Endothelial cell of umbilical vein (primary cell): ENCODE measurements around the gene PMAIP1. TPM values are rescaled to one million over a fixed set of nuclear protein-coding genes. Genes with fewer than 3 reads are reported as not detected.

Experiments used
- BruUV-seq: library from RNA; stranded (reverse); fragments of 400-500 nt; replicated peaks from 2 replicates; lab custom pipeline; 2021; lab: Mats Ljungman, UMichigan
- CTCF ChIA-PET: fragments of 300-600, 350-600 bp; sonication (Branson Sonifier 250); formaldehyde crosslinking; loops from one replicate; lab custom pipeline; 2021; ENCODE audit warnings: antibody characterized with exemption, inconsistent platforms; lab: Charles Lee
- POLR2A ChIA-PET: fragments of 300-600, 350-600 bp; sonication (Branson Sonifier 250); formaldehyde crosslinking; loops from one replicate; lab custom pipeline; 2021; ENCODE audit warnings: antibody characterized with exemption, inconsistent platforms; lab: Charles Lee
- DNase-seq: peaks from one replicate; pipeline ENCODE4 v3.0.0-alpha.2; 2011; ENCODE audit warnings: low read depth, low spot score
- FAIRE-seq: peaks from 2 replicates; lab custom pipeline; 2011; peaks lifted over from hg19 to GRCh38; lab: Jason Lieb, UNC
- H2AFZ ChIP-seq: 2 replicates; pipeline ENCODE4 v1.6.0; 2012; ENCODE audit warnings: low read depth, low read length, control low read depth, inconsistent platforms
- H3K27ac ChIP-seq: 2 replicates; pipeline ENCODE4 v1.5.1; 2011; ENCODE audit warnings: low read depth, mild to moderate bottlenecking, control low read depth, low read length, moderate library complexity; ENCODE audit not compliant: insufficient read depth
- H3K27me3 ChIP-seq, 2 experiments: 2 replicates each; pipeline versions ENCODE4 v1.6.0 to v1.6.1; 2011; ENCODE audit warnings: low read length in 2 of 2, mixed read lengths in 1 of 2; ENCODE audit not compliant: control insufficient read depth in 2 of 2, insufficient read depth in 2 of 2
- H3K36me3 ChIP-seq, 2 experiments: 2 replicates in 1 of 2; 3 replicates in 1 of 2; pipeline ENCODE4 v1.5.1; 2011; ENCODE audit warnings: low read length in 2 of 2, mild to moderate bottlenecking in 1 of 2, moderate library complexity in 1 of 2; ENCODE audit not compliant: control insufficient read depth in 2 of 2, insufficient read depth in 2 of 2; ENCODE audit errors: extremely low read depth in 1 of 2
- H3K4me1 ChIP-seq: 3 replicates; pipeline ENCODE4 v1.5.1; 2011; ENCODE audit warnings: mild to moderate bottlenecking, low read length; ENCODE audit not compliant: control insufficient read depth, insufficient read depth; ENCODE audit errors: extremely low read depth
- H3K4me2 ChIP-seq: 2 replicates; pipeline ENCODE4 v1.6.1; 2011; ENCODE audit warnings: low read length, control low read depth, mixed read lengths; ENCODE audit not compliant: insufficient read depth
- H3K4me3 ChIP-seq, 3 experiments: fragments of 200-600 bp in 1 of 3; sonication (generic), shearing (Covaris generic) in 1 of 3; replicated peaks in 1 of 3; 2 replicates each; pipeline ENCODE4 v1.5.1; 2011 to 2016; ENCODE audit warnings: control low read depth in 3 of 3, low read length in 3 of 3, mild to moderate bottlenecking in 2 of 3, inconsistent platforms in 1 of 3, low read depth in 1 of 3, moderate library complexity in 1 of 3; ENCODE audit not compliant: insufficient read depth in 1 of 3
- H3K79me2 ChIP-seq: 2 replicates; pipeline ENCODE4 v1.6.0; 2012; ENCODE audit warnings: low read length, inconsistent platforms; ENCODE audit not compliant: control insufficient read depth, insufficient read depth
- H3K9ac ChIP-seq: replicated peaks from 2 replicates; pipeline ENCODE3; 2011; ENCODE audit warnings: low read length, control low read depth; ENCODE audit not compliant: insufficient read depth; ENCODE audit errors: extremely low read depth
- H3K9me1 ChIP-seq: replicated peaks from 3 replicates; pipeline ENCODE4 v1.6.0; 2011; ENCODE audit warnings: mild to moderate bottlenecking, low read length; ENCODE audit not compliant: control insufficient read depth, insufficient read depth; ENCODE audit errors: extremely low read depth
- H3K9me3 ChIP-seq: replicated peaks from 2 replicates; pipeline ENCODE4 v1.5.1; 2012; ENCODE audit warnings: low read length, inconsistent platforms; ENCODE audit not compliant: control insufficient read depth, insufficient read depth
- H4K20me1 ChIP-seq: replicated peaks from 2 replicates; pipeline ENCODE3; 2011; ENCODE audit warnings: mild to moderate bottlenecking, low read length; ENCODE audit not compliant: control insufficient read depth, insufficient read depth; ENCODE audit errors: extremely low read depth
- EZH2 ChIP-seq: IDR thresholded peaks from 2 replicates; pipeline ENCODE4 v1.6.1; 2012; ENCODE audit warnings: borderline replicate concordance, low read depth, mild to moderate bottlenecking, moderate library complexity, low read length, inconsistent platforms; ENCODE audit not compliant: severe bottlenecking
- FOS ChIP-seq: IDR thresholded peaks from 2 replicates; pipeline ENCODE4 v1.6.1; 2011; ENCODE audit warnings: mild to moderate bottlenecking, low read length, moderate library complexity, borderline replicate concordance; ENCODE audit not compliant: insufficient read depth
- GATA2 ChIP-seq: IDR thresholded peaks from 2 replicates; pipeline ENCODE4 v1.7.0; 2011; ENCODE audit warnings: low read depth, mild to moderate bottlenecking, moderate library complexity, mixed read lengths, low read length; ENCODE audit not compliant: insufficient read length, insufficient read depth
- JUN ChIP-seq: IDR thresholded peaks from 2 replicates; pipeline ENCODE4 v1.6.1; 2011; ENCODE audit warnings: borderline replicate concordance, low read depth; ENCODE audit not compliant: insufficient read length, insufficient read depth
- MYC ChIP-seq: IDR thresholded peaks from one replicate; pipeline ENCODE4 v1.6.1; 2011; ENCODE audit warnings: mild to moderate bottlenecking, low read depth, low read length
- POLR2A ChIP-seq: IDR thresholded peaks from 2 replicates; pipeline ENCODE4 v1.6.1; 2012; ENCODE audit warnings: low read depth, mild to moderate bottlenecking, control low read depth, low read length
- POLR2AphosphoS5 ChIP-seq: IDR thresholded peaks from 2 replicates; pipeline ENCODE4 v1.6.1; 2012; ENCODE audit warnings: low read depth, mild to moderate bottlenecking, control low read depth, low read length, moderate library complexity; ENCODE audit not compliant: insufficient read depth
- dilution Hi-C: fragments of 300-500 bp; cut with MboI; formaldehyde crosslinking; loops from one replicate; pipeline ENCODE4 v1.15.0; 2019; ENCODE audit warnings: low sequenced_read_pairs; ENCODE audit not compliant: extremely low pct_ligation_motif_present
- intact Hi-C: fragments of 100-400 bp; cut with micrococcal nuclease; formaldehyde crosslinking; loops from one replicate; pipeline ENCODE4 v1.10.0; 2022
- polyA plus RNA-seq, 4 experiments: library from polyadenylated mRNA; depleted of rRNA in 3 of 4; stranded (reverse) in 3 of 4; unstranded in 1 of 4; fragments of >200 nt; gene quantifications; 2 replicates each; pipeline versions ENCODE4 v1.2.1 to v1.2.3, GENCODE V29; 2011 to 2012; ENCODE audit warnings: missing spikeins in 1 of 4
- total RNA-seq: library from RNA; stranded (reverse); gene quantifications from 2 replicates; pipeline ENCODE4 v1.2.3, GENCODE V29; 2021
- TF ChIP-seq, protein P1 (sequence below), 2 donors: IDR thresholded peaks; 1 replicate in 1 of 2; 2 replicates in 1 of 2; pipeline ENCODE4 v1.5.1; 2011; ENCODE audit warnings: low read length in 2 of 2, mild to moderate bottlenecking in 2 of 2, moderate library complexity in 2 of 2, control low read depth in 1 of 2, inconsistent platforms in 1 of 2, low read depth in 1 of 2; ENCODE audit not compliant: insufficient read depth in 1 of 2; ENCODE audit errors: extremely low read depth in 1 of 2
- TF ChIP-seq, protein P2 (sequence below): IDR thresholded peaks from 2 replicates; pipeline ENCODE4 v1.6.1; 2011; ENCODE audit not compliant: insufficient read depth, insufficient read length

The PMAIP1 gene
- total and polyA plus RNA-seq, 2 donors (not counting 3 experiments of a cell fraction or from before 2014, with no cell fraction given): 7.6 to 11.9 TPM

DNA sequence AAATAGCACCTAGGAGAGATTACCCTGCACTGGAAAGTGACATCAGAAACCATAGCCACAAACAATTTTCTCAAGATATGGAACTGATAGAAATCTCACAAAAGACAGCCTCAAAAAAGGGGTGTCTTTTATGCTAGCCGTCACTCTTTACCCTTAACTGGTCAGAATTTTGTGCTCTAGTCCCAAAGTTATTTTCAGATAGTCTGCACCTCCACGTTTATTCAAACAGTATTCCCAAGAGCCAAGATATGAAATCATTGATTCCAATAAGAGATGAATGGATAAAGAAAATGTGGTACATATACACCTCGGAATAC, 23.5 kb upstream of the PMAIP1 start:
- Histone ChIP-seq H3K9ac (no peak overlapping the region), H3K36me3 (no peaks in the 10 kb centered on the region), H3K4me1 (peaks cover 25% of the 10 kb centered on the region), H3K4me2 (no peak overlapping the region), H3K9me1 (no peaks in the 10 kb centered on the region), H3K9me3 (no peaks in the 10 kb centered on the region), H3K79me2 (no peaks in the 10 kb centered on the region), H3K4me3 (no peak overlapping the region), H3K27me3 (no peaks in the 10 kb centered on the region), H4K20me1 (no peaks in the 10 kb centered on the region), H2AFZ (no peak overlapping the region), H3K27ac (no peak overlapping the region)
- dilution Hi-C loops (no loop called here), intact Hi-C loops (no loop called here)
- DNase-seq: no peak
- no peak for FAIRE-seq
- CTCF ChIA-PET: no interaction called here
- BruUV-seq: no TSS peak
- POLR2A ChIA-PET: no interaction called here
- TF ChIP-seq POLR2AphosphoS5 (no peak), FOS (no peak)
- TF ChIP-seq, protein P1, sequence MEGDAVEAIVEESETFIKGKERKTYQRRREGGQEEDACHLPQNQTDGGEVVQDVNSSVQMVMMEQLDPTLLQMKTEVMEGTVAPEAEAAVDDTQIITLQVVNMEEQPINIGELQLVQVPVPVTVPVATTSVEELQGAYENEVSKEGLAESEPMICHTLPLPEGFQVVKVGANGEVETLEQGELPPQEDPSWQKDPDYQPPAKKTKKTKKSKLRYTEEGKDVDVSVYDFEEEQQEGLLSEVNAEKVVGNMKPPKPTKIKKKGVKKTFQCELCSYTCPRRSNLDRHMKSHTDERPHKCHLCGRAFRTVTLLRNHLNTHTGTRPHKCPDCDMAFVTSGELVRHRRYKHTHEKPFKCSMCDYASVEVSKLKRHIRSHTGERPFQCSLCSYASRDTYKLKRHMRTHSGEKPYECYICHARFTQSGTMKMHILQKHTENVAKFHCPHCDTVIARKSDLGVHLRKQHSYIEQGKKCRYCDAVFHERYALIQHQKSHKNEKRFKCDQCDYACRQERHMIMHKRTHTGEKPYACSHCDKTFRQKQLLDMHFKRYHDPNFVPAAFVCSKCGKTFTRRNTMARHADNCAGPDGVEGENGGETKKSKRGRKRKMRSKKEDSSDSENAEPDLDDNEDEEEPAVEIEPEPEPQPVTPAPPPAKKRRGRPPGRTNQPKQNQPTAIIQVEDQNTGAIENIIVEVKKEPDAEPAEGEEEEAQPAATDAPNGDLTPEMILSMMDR (IDR thresholded peaks at IDR 0.05; ENCODE audit: extremely low read depth in 1 of 2, insufficient read depth in 1 of 2, low read depth in 1 of 2, low read length in 2 of 2): no peak

DNA sequence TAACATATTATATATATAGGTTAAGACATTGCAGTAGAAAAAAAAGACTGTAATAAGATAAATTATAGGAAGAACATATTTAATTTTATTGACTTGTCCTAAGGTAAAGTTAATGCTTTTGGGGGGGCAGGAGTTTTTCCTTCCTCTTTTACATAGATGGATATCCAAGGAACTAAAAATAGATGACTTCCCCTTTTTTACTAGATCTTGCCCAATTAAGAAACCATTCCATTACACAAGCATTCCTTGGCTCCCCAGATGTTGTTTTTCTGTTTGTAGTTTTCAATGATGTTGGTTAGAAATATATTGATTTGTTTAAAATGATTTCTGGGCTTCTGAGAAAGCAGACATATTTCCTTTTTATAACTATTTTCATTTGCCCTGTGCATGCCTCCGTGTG, 22.4 kb upstream of the PMAIP1 start:
- no peak overlapping the region for H2AFZ ChIP-seq
- no peaks in the 10 kb centered on the region for H3K27me3 ChIP-seq
- H3K4me1 ChIP-seq: peaks cover 36% of the 10 kb centered on the region
- H3K9ac ChIP-seq: no peak overlapping the region
- ChIA-PET CTCF (interaction anchor here (2.3 kb wide), 1 partner anchor 37 kb away, joined by 5 read pairs; no protein-coding TSS in a partner anchor), POLR2A (interaction anchor here (0.7 kb wide), 1 partner anchor 114 kb away, joined by 4 read pairs; no protein-coding TSS in a partner anchor)
- H3K9me1 ChIP-seq: no peaks in the 10 kb centered on the region
- H3K36me3 ChIP-seq: no peaks in the 10 kb centered on the region
- no peaks in the 10 kb centered on the region for H3K79me2 ChIP-seq
- intact Hi-C loops: no loop called here
- FAIRE-seq: no peak
- no peak for DNase-seq
- TF ChIP-seq MYC (no peak), GATA2 (no peak), POLR2A (no peak), FOS (no peak), JUN (no peak), POLR2AphosphoS5 (no peak), EZH2 (no peak)
- TF ChIP-seq, protein P2, sequence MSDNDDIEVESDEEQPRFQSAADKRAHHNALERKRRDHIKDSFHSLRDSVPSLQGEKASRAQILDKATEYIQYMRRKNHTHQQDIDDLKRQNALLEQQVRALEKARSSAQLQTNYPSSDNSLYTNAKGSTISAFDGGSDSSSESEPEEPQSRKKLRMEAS: no peak
- TF ChIP-seq, protein P1 (IDR thresholded peaks at IDR 0.05; ENCODE audit: extremely low read depth in 1 of 2, insufficient read depth in 1 of 2, low read depth in 1 of 2, low read length in 2 of 2): no peak
- H3K27ac ChIP-seq: no peak overlapping the region
- H4K20me1 ChIP-seq: no peaks in the 10 kb centered on the region
- H3K9me3 ChIP-seq: no peaks in the 10 kb centered on the region
- H3K4me2 ChIP-seq: no peak overlapping the region
- dilution Hi-C loops: no loop called here
- no peak overlapping the region for H3K4me3 ChIP-seq
- no TSS peak for BruUV-seq
